SKM-1 treated with dmso at 0.1 percent for 144 hours (cell line): ENCODE data around the gene ACSF2.

Experiments
- DNase-seq: peaks from one replicate; lab custom pipeline; 2025; ENCODE audit not compliant: unreplicated experiment; lab: John Stamatoyannopoulos, UW

Gene ACSF2

DNA sequence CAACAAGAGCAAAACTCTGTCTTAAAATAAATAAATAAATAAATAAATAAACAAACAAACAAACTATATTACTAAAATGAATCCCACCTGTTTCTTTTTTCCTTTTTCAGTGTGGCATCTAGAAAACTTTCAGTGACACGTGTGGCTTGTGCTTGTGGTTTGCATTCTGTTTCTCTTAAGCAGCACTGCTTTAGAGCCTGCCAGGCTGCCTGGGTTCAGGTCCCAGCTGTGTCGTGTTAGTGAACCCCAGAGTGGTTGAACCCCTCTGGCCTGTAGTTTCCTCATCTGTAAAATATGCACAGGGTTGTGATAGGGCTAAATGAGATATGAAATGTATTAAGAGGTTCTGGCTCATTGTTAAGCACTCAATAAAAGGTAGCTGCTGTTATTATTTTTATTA lies 94.5 kb downstream of the ACSF2 start:
- no peak for DNase-seq

DNA sequence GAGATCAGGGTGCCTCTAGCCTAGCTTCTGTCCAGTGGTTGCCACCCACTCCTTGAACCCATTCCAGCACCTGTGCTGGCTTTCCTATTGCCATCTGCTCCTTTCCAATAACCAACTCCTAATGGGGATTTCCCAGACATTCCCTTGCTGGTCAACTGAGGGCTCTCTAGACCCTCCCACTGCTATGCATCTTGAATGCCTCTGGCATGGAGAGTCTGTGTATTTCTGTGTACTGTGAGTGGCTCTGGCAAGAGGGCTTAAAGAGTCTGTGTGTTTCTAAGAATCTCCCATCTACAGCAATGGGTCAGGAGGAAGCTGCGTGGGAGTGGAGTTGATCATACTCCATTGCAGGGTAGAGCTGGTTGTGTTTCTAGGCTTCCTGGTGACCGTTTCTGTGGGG lies 95.5 kb downstream of the ACSF2 start:
- no peak for DNase-seq

DNA sequence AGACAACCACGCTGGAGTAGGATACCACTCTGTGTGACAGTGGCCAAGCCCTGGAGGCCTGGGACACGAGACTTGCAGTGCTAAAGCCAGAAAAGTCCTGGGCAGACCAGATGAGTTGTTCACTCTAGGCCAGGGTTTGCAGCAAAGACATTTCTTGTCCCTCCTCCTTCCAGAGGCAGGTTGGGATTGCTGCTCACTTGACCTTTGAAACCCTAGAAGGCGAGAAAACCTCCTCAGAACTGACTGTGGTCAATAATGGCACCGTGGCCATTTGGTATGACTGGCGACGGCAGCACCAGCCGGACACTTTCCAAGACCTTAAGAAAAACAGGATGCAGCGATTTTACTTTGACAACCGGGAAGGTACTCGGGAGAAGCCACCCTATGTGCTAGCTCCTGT lies 96.7 kb downstream of the ACSF2 start:
- no peak for DNase-seq

DNA sequence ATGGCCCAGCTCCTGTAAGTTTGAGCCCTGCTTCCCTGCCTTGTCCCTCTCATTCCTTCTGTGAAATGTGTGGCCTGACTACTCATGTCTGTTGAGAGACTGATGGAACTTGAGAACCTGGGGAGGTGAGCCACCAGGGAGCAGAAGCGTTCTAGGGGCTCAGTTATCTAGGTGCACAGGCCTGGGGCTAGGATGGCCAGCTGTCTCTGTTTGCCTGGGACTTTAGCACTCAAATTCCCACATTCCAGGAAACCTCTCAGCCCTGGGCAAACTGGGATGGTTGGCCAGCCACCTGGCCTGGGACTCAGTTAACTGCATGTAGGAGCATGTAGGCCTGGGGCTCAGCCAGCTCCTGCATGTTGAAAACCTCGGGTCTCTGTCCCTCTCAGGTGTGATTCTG lies 97.2 kb downstream of the ACSF2 start:
- no peak for DNase-seq
